K562 (cell line): ENCODE data around the gene NPIPA2. TPM values are rescaled to one million over a fixed set of nuclear protein-coding genes. Genes with fewer than 3 reads are reported as not detected.
"Not testable (repeated sequence)": the region's sequence is repeated elsewhere in the genome, so short reads cannot be mapped to it uniquely, and the experiment has no call there.

Experiments used
- ATAC-seq: fragments of 200-7000 bp; cut with Tn5 transposase; 3 replicates; pipeline ENCODE4 v1.9.1; 2020; ENCODE audit warnings: moderate library complexity
- BruUV-seq: library from RNA; stranded (reverse); fragments of 400-500 nt; replicated peaks from 2 replicates; lab custom pipeline; 2021; lab: Mats Ljungman, UMichigan
- CTCF ChIA-PET: fragments of 300-600 bp; formaldehyde crosslinking; extraction: SDS; loops from one replicate; lab custom pipeline; 2021; ENCODE audit warnings: low intra/inter-chr PET ratio; lab: Yijun Ruan, JAX
- POLR2A ChIA-PET: fragments of 300-600, 350-650 bp; sonication (Branson Sonifier 250); formaldehyde crosslinking; extraction: SDS; loops from one replicate; lab custom pipeline; 2021; ENCODE audit warnings: antibody characterized with exemption, inconsistent platforms; lab: Yijun Ruan, JAX
- DNase-seq, 4 experiments: peaks; one replicate each; pipeline versions ENCODE4 v3.0.0 to v3.0.0-alpha.2; 2011 to 2018; ENCODE audit warnings: low spot score in 3 of 4, mixed read lengths in 3 of 4; ENCODE audit errors: extremely low read depth in 1 of 4
- FAIRE-seq: peaks from 2 replicates; lab custom pipeline; 2011; peaks lifted over from hg19 to GRCh38; lab: Jason Lieb, UNC
- H2AFZ ChIP-seq: 2 replicates; pipeline ENCODE4 v1.6.0; 2011; ENCODE audit warnings: low read depth, low read length, control low read depth, inconsistent platforms
- H3K27ac ChIP-seq: fragments of 200-600 bp; 3 replicates; pipeline ENCODE4 v1.8.0; 2011; ENCODE audit warnings: low read depth, mild to moderate bottlenecking, control low read depth, inconsistent platforms, low read length, moderate library complexity, mixed read lengths; ENCODE audit errors: extremely low read depth
- H3K27me3 ChIP-seq, 2 experiments: fragments of 300-600 bp in 1 of 2; 2 replicates in 1 of 2; 3 replicates in 1 of 2; pipeline versions ENCODE4 v1.6.0 to v1.8.0; 2011; ENCODE audit warnings: inconsistent platforms in 2 of 2, low read length in 2 of 2, mild to moderate bottlenecking in 1 of 2, mixed read lengths in 1 of 2, moderate library complexity in 1 of 2; ENCODE audit not compliant: control insufficient read depth in 2 of 2, insufficient read depth in 2 of 2
- H3K36me3 ChIP-seq: fragments of 300-600 bp; 3 replicates; pipeline ENCODE4 v1.8.0; 2011; ENCODE audit warnings: mild to moderate bottlenecking, low read length, inconsistent platforms; ENCODE audit not compliant: control insufficient read depth, insufficient read depth
- H3K4me1 ChIP-seq, 2 experiments: fragments of 200-600 bp in 1 of 2; replicated peaks in 1 of 2; 2 replicates in 1 of 2; 3 replicates in 1 of 2; pipeline versions ENCODE4 v1.5.1 to v1.8.0; 2011; ENCODE audit warnings: inconsistent platforms in 2 of 2, low read length in 2 of 2, mild to moderate bottlenecking in 1 of 2, mixed read lengths in 1 of 2, moderate library complexity in 1 of 2; ENCODE audit not compliant: control insufficient read depth in 2 of 2, insufficient read depth in 2 of 2
- H3K4me2 ChIP-seq: 2 replicates; pipeline ENCODE4 v1.6.1; 2011; ENCODE audit warnings: low read length, control low read depth, inconsistent platforms, mixed read lengths; ENCODE audit not compliant: insufficient read depth
- H3K4me3 ChIP-seq: fragments of 200-600 bp; sonication (generic), shearing (Covaris generic); 2 replicates; pipeline ENCODE4 v1.5.1; 2016; ENCODE audit warnings: control low read depth, inconsistent platforms
- H3K79me2 ChIP-seq: fragments of 200-600 bp; 3 replicates; pipeline ENCODE4 v1.8.0; 2011; ENCODE audit warnings: low read length, inconsistent platforms; ENCODE audit not compliant: control insufficient read depth, insufficient read depth
- H3K9ac ChIP-seq, 2 experiments: 2 replicates each; pipeline versions ENCODE4 v1.6.0 to v1.6.1; 2011; ENCODE audit warnings: low read depth in 2 of 2, low read length in 2 of 2, control low read depth in 1 of 2, inconsistent platforms in 1 of 2, mild to moderate bottlenecking in 1 of 2, mixed read lengths in 1 of 2; ENCODE audit not compliant: insufficient read depth in 1 of 2
- H3K9me1 ChIP-seq: one replicate; pipeline ENCODE4 v1.6.0; 2011; ENCODE audit warnings: inconsistent platforms, mild to moderate bottlenecking, low read length, moderate library complexity; ENCODE audit not compliant: control insufficient read depth, insufficient read depth
- H3K9me3 ChIP-seq: replicated peaks from 2 replicates; pipeline ENCODE4 v1.5.1; 2011; ENCODE audit warnings: low read depth, low read length, inconsistent platforms; ENCODE audit not compliant: control insufficient read depth, insufficient read depth
- H4K20me1 ChIP-seq: replicated peaks from 2 replicates; pipeline ENCODE4 v1.6.1; 2011; ENCODE audit warnings: low read length, inconsistent platforms, mixed read lengths; ENCODE audit not compliant: control insufficient read depth, insufficient read depth
- WGBS: fragments of 100-300 bp; shearing (Covaris generic); methylation state at CpG from one replicate; pipeline ENCODE4 v1.1.6; 2016; ENCODE audit warnings: low coverage, mixed read lengths; ENCODE audit not compliant: insufficient coverage; ENCODE audit errors: missing lambda C conversion rate; 5-methylcytosine and 5-hydroxymethylcytosine counted together
- in situ Hi-C: fragments of 300-500 bp; cut with MboI; formaldehyde crosslinking; loops from 4 replicates; pipeline ENCODE4 v1.15.0; 2018; ENCODE audit warnings: inconsistent platforms, mixed read lengths
- intact Hi-C: fragments of 100-400 bp; cut with micrococcal nuclease; formaldehyde crosslinking; loops from 2 replicates; pipeline ENCODE4 v1.14.2; 2022
- polyA plus RNA-seq, 8 experiments: library from polyadenylated mRNA; depleted of rRNA in 4 of 8; stranded (reverse) in 5 of 8; unstranded in 3 of 8; fragments of >200 nt; fragmentation: Nextera tagmentation in 2 of 8; fragmentation: Illumina TruSeq in 1 of 8; extraction: Ambion mirVana in 2 of 8; extraction: Trizol in 1 of 8; gene quantifications; 2 replicates each; pipeline versions ENCODE4 v1.2.1 to v1.2.3, GENCODE V29; 2011 to 2014; ENCODE audit warnings: inconsistent platforms in 1 of 8, missing spikeins in 1 of 8
- total RNA-seq, 7 experiments: library from RNA; depleted of rRNA in 6 of 7; stranded (reverse); fragments of >200 nt in 6 of 7; fragmentation: Illumina TruSeq in 2 of 7; extraction: Trizol in 2 of 7; gene quantifications; 2 replicates each; pipeline versions ENCODE4 v1.2.1 to v1.2.3, GENCODE V29; 2011 to 2021; ENCODE audit warnings: low replicate concordance in 1 of 7

NPIPA2 gene
- total and polyA plus RNA-seq, 9 of the 15 experiments (the other 6 are each of a cell fraction or from before 2014, with no cell fraction given) = 0.14 to 6.6 (median 2.0) TPM

DNA sequence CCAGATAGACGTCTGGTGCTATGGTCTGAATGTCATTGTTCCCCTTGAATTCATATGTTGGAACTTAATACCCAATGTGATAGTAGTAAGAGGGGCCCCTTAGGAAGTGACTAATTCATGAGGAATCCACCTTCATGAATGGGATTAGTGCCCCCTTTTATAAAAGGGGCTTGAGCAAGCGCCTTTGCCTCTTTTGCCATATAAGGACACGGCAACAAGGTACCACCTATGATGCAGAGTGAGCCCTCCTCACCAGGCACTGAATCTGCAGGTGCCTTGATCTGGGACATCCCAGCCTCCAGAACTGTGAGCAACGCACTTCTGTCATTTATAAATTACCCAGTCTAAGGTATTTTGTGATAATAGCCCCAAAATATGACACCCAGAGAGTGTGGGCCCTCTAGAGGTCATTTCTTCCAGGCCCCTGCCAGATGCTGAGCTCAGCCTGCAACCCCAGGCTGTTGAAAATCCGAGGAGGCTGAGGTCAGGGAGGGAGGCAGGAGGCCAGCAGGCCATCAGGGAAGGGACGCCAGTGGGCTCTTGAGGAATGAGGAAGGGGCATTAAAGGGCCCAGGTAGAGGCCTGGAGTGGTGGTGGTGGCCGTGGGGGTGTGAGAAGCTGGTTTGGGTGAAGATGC is 48.1 kb downstream of the NPIPA2 start:
- H3K9me3 ChIP-seq, H3K9ac ChIP-seq, H3K4me3 ChIP-seq, BruUV-seq, ATAC-seq, CTCF ChIA-PET, H3K79me2 ChIP-seq, intact Hi-C loops, H3K27me3 ChIP-seq, H3K36me3 ChIP-seq, FAIRE-seq, DNase-seq, H3K27ac ChIP-seq, in situ Hi-C loops, H3K4me2 ChIP-seq, H3K9me1 ChIP-seq, H2AFZ ChIP-seq, POLR2A ChIA-PET, H3K4me1 ChIP-seq, H4K20me1 ChIP-seq: not testable (repeated sequence)
- WGBS = no CpG with 5 or more reads among the region's 7 CpGs

DNA sequence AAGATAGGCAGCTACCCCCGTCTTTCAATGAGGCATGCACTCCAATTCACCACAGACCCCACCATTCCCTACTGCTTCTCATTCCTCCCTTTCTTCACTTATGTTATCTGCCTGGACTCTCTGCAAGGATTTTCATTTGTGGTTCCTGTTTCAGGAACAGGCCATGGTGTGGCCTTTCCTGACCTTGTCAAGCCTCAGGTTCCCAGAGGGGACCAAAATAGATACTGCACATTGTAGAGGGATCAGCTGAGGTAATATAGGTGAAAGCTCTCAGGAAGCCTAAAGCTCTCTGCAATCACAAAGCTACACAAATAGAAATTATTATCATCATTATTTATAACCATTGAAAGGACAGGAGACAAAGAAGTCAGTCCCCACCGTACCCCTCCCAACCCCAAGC is 50.6 kb downstream of the NPIPA2 start:
- H3K4me1 ChIP-seq, H3K9me3 ChIP-seq, H3K36me3 ChIP-seq, H3K4me2 ChIP-seq, H4K20me1 ChIP-seq, BruUV-seq, H3K27me3 ChIP-seq, DNase-seq, H3K27ac ChIP-seq, H2AFZ ChIP-seq, H3K4me3 ChIP-seq, FAIRE-seq, POLR2A ChIA-PET, CTCF ChIA-PET, in situ Hi-C loops, intact Hi-C loops, ATAC-seq, H3K9me1 ChIP-seq, H3K9ac ChIP-seq, H3K79me2 ChIP-seq: not testable (repeated sequence)
- WGBS = no CpG with 5 or more reads among the region's 2 CpGs

DNA sequence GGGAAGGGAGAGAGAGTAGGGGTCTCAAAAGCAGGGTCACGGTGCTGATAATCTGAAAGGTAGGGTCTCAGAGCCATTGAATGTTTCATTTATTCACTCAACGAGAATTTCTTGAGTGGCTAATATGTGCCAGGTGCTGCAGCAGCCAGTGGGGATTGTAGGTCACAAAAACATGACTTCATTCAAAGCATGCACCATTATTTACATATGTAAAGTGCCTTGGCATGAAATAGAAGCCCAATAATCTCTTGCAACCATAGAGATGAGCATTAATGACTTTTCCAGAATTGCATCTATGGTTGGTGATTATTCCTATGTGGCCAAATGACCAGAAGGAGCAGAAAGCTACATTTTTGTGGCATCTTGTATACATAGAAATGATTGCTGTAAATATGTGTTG is 55.2 kb downstream of the NPIPA2 start:
- POLR2A ChIA-PET, intact Hi-C loops, H3K9ac ChIP-seq, H3K9me3 ChIP-seq, ATAC-seq, H3K27me3 ChIP-seq, DNase-seq, H3K4me2 ChIP-seq, H3K9me1 ChIP-seq, in situ Hi-C loops, H3K27ac ChIP-seq, H4K20me1 ChIP-seq, H3K79me2 ChIP-seq, H3K36me3 ChIP-seq, H2AFZ ChIP-seq, CTCF ChIA-PET, BruUV-seq, H3K4me1 ChIP-seq, H3K4me3 ChIP-seq, FAIRE-seq: not testable (repeated sequence)
- no CpG with 5 or more reads among the region's 2 CpGs for WGBS

DNA sequence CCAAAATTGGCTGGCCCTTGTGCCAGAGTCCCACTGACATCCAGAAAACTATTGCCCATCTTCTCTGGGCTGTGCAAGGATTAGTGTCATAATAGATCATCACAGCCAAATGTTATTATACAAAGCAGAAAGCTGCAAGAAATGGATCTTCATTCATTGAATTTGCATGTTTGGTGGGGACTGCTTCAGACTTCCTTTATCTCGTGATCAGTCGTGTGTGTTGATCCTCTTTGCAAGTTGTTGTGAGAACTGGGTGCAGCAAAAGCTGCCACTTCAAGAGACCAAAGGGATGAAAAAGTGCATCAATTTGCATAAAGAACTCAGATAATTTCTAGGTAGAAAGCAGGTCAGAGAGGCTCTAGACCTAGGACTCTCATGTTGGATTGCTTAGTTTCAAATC is 61.2 kb downstream of the NPIPA2 start:
- H2AFZ ChIP-seq, H3K27ac ChIP-seq, H3K4me3 ChIP-seq, H3K4me2 ChIP-seq, H3K9ac ChIP-seq, FAIRE-seq, intact Hi-C loops, H3K27me3 ChIP-seq, H3K9me1 ChIP-seq, H3K9me3 ChIP-seq, H3K79me2 ChIP-seq, H3K4me1 ChIP-seq, ATAC-seq, POLR2A ChIA-PET, DNase-seq, H4K20me1 ChIP-seq, CTCF ChIA-PET, H3K36me3 ChIP-seq, BruUV-seq: not testable (repeated sequence)
- WGBS = no CpG with 5 or more reads among the region's 2 CpGs
- in situ Hi-C loops = loop anchor here (25.0 kb wide), 1 partner anchor 1634 kb away; no protein-coding TSS in a partner anchor
